K562 (cell line): ENCODE data around the gene CSRNP3. TPM values are rescaled to one million over a fixed set of nuclear protein-coding genes. Genes with fewer than 3 reads are reported as not detected.

Experiments used
- BHLHE40 ChIP-seq: IDR thresholded peaks from 2 replicates; pipeline ENCODE4 v1.6.1; 2011; ENCODE audit warnings: low read length, improper control_type of control experiment
- HMG20A ChIP-seq: fragments of 450-650 bp; formaldehyde crosslinking; conservative IDR thresholded peaks from 2 replicates; pipeline ENCODE4 v1.4.0; 2020; ENCODE audit warnings: mild to moderate bottlenecking, mixed read lengths
- KDM5B ChIP-seq: fragments of 200-600 bp; sonication (generic); IDR thresholded peaks from 2 replicates; pipeline ENCODE4 v1.6.1; 2012; ENCODE audit warnings: low read depth, mild to moderate bottlenecking, moderate library complexity, low read length, control low read depth, inconsistent platforms; ENCODE audit not compliant: insufficient replicate concordance
- NFRKB ChIP-seq: fragments of 450-650 bp; IDR thresholded peaks from 2 replicates; pipeline ENCODE4 v1.6.1; 2016; ENCODE audit warnings: low read depth
- PHF8 ChIP-seq: fragments of 200-600 bp; sonication (generic); IDR thresholded peaks from 2 replicates; pipeline ENCODE4 v1.6.1; 2012; ENCODE audit warnings: mixed run types, mild to moderate bottlenecking, inconsistent platforms, low read length, moderate library complexity, borderline replicate concordance
- ZNF76 ChIP-seq: fragments of 250-450 bp; sonication (Bioruptor Pico); IDR thresholded peaks from 2 replicates; pipeline ENCODE4 v1.4.0; 2020; ENCODE audit warnings: mild to moderate bottlenecking, moderate library complexity, borderline replicate concordance
- polyA plus RNA-seq, 8 experiments: library from polyadenylated mRNA; depleted of rRNA in 4 of 8; stranded (reverse) in 5 of 8; unstranded in 3 of 8; fragments of >200 nt; fragmentation: Nextera tagmentation in 2 of 8; fragmentation: Illumina TruSeq in 1 of 8; extraction: Ambion mirVana in 2 of 8; extraction: Trizol in 1 of 8; gene quantifications; 2 replicates each; pipeline versions ENCODE4 v1.2.1 to v1.2.3, GENCODE V29; 2011 to 2014; ENCODE audit warnings: inconsistent platforms in 1 of 8, missing spikeins in 1 of 8
- total RNA-seq, 7 experiments: library from RNA; depleted of rRNA in 6 of 7; stranded (reverse); fragments of >200 nt in 6 of 7; fragmentation: Illumina TruSeq in 2 of 7; extraction: Trizol in 2 of 7; gene quantifications; 2 replicates each; pipeline versions ENCODE4 v1.2.1 to v1.2.3, GENCODE V29; 2011 to 2021; ENCODE audit warnings: low replicate concordance in 1 of 7
- TF ChIP-seq, protein P1 (sequence below), 2 experiments: fragments of 450-650 bp in 1 of 2; sonication (generic) in 1 of 2; formaldehyde crosslinking in 1 of 2; IDR thresholded peaks; 2 replicates each; pipeline versions ENCODE4 v1.7.1 to v1.9.0; 2016 to 2022; ENCODE audit warnings: inconsistent platforms in 1 of 2, mild to moderate bottlenecking in 1 of 2, missing genetic modification reagents in 1 of 2
- TF ChIP-seq, protein P2 (sequence below), 3 experiments: IDR thresholded peaks in 2 of 3; conservative IDR thresholded peaks in 1 of 3; 2 replicates each; pipeline ENCODE4 v1.5.1; 2011 to 2012; ENCODE audit warnings: low read length in 3 of 3, mild to moderate bottlenecking in 3 of 3, control low read depth in 2 of 3, improper control_type of control experiment in 1 of 3, inconsistent platforms in 1 of 3, low read depth in 1 of 3, mixed read lengths in 1 of 3, moderate library complexity in 1 of 3; ENCODE audit not compliant: insufficient read depth in 2 of 3
- TF ChIP-seq, protein P3 (sequence below): fragments of 450-650 bp; formaldehyde crosslinking; IDR thresholded peaks from 2 replicates; pipeline ENCODE4 v1.4.0; 2020; ENCODE audit warnings: mild to moderate bottlenecking, moderate library complexity

Gene CSRNP3
- total and polyA plus RNA-seq, 9 of the 15 experiments (the other 6 are each of a cell fraction or from before 2014, with no cell fraction given), result not detected

DNA sequence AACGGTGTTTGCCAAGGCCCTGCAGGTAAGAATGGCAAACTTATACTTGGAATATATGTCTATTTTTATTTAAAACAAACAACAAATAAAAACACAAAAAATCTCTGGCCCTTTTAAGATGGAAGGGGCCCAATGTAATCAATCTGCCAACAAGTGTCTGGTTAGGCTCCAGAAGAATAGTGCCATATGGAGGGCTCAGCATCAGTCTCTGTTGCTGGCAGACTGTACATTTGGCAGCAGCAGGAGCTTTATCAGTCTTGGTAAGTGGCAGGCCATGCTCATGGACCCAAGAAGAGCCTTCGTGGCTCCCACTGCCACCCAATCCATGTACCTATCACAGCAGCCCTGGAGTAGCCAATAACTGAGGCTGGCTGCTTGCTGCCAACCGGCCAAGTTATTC is 223.4 kb downstream of the CSRNP3 start (continued):
- TF ChIP-seq, protein P1, sequence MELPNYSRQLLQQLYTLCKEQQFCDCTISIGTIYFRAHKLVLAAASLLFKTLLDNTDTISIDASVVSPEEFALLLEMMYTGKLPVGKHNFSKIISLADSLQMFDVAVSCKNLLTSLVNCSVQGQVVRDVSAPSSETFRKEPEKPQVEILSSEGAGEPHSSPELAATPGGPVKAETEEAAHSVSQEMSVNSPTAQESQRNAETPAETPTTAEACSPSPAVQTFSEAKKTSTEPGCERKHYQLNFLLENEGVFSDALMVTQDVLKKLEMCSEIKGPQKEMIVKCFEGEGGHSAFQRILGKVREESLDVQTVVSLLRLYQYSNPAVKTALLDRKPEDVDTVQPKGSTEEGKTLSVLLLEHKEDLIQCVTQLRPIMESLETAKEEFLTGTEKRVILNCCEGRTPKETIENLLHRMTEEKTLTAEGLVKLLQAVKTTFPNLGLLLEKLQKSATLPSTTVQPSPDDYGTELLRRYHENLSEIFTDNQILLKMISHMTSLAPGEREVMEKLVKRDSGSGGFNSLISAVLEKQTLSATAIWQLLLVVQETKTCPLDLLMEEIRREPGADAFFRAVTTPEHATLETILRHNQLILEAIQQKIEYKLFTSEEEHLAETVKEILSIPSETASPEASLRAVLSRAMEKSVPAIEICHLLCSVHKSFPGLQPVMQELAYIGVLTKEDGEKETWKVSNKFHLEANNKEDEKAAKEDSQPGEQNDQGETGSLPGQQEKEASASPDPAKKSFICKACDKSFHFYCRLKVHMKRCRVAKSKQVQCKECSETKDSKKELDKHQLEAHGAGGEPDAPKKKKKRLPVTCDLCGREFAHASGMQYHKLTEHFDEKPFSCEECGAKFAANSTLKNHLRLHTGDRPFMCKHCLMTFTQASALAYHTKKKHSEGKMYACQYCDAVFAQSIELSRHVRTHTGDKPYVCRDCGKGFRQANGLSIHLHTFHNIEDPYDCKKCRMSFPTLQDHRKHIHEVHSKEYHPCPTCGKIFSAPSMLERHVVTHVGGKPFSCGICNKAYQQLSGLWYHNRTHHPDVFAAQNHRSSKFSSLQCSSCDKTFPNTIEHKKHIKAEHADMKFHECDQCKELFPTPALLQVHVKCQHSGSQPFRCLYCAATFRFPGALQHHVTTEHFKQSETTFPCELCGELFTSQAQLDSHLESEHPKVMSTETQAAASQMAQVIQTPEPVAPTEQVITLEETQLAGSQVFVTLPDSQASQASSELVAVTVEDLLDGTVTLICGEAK (IDR thresholded peaks at IDR 0.05), result no peak
- TF ChIP-seq, protein P1 (CRISPR knock-in tag; IDR thresholded peaks at IDR 0.05), result no peak
- no peak for TF ChIP-seq ZNF76
- TF ChIP-seq, protein P2, sequence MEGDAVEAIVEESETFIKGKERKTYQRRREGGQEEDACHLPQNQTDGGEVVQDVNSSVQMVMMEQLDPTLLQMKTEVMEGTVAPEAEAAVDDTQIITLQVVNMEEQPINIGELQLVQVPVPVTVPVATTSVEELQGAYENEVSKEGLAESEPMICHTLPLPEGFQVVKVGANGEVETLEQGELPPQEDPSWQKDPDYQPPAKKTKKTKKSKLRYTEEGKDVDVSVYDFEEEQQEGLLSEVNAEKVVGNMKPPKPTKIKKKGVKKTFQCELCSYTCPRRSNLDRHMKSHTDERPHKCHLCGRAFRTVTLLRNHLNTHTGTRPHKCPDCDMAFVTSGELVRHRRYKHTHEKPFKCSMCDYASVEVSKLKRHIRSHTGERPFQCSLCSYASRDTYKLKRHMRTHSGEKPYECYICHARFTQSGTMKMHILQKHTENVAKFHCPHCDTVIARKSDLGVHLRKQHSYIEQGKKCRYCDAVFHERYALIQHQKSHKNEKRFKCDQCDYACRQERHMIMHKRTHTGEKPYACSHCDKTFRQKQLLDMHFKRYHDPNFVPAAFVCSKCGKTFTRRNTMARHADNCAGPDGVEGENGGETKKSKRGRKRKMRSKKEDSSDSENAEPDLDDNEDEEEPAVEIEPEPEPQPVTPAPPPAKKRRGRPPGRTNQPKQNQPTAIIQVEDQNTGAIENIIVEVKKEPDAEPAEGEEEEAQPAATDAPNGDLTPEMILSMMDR (IDR thresholded peaks at IDR 0.05 in 2 of 3, conservative IDR thresholded peaks at IDR 0.05 in 1 of 3; ENCODE audit: insufficient read depth in 2 of 3, low read depth in 1 of 3, low read length in 3 of 3), result no peak
- TF ChIP-seq PHF8, result no peak
- no peak for TF ChIP-seq BHLHE40
- TF ChIP-seq, protein P3, sequence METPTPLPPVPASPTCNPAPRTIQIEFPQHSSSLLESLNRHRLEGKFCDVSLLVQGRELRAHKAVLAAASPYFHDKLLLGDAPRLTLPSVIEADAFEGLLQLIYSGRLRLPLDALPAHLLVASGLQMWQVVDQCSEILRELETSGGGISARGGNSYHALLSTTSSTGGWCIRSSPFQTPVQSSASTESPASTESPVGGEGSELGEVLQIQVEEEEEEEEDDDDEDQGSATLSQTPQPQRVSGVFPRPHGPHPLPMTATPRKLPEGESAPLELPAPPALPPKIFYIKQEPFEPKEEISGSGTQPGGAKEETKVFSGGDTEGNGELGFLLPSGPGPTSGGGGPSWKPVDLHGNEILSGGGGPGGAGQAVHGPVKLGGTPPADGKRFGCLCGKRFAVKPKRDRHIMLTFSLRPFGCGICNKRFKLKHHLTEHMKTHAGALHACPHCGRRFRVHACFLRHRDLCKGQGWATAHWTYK (CRISPR knock-in tag), result no peak
- TF ChIP-seq HMG20A, result no peak
- TF ChIP-seq KDM5B, result no peak
- TF ChIP-seq NFRKB, result no peak
